IMR-90 (cell line): ENCODE results near the gene CRIM1.

Experiments
- BHLHE40 ChIP-seq: fragments of 150-350 bp; IDR thresholded peaks from 2 replicates; pipeline ENCODE4 v1.6.1; 2016; ENCODE audit warnings: mild to moderate bottlenecking, low read depth, low read length
- CEBPB ChIP-seq: IDR thresholded peaks from 2 replicates; pipeline ENCODE4 v1.6.1; 2012; ENCODE audit warnings: low read depth, low read length, improper control_type of control experiment
- CHD1 ChIP-seq: IDR thresholded peaks from 2 replicates; pipeline ENCODE4 v1.6.1; 2012; ENCODE audit warnings: low read depth, low read length, improper control_type of control experiment
- FOS ChIP-seq: fragments of 150-350 bp; IDR thresholded peaks from 2 replicates; pipeline ENCODE4 v1.6.1; 2016; ENCODE audit warnings: low read depth, low read length
- MAFK ChIP-seq: IDR thresholded peaks from 2 replicates; pipeline ENCODE4 v1.6.1; 2012; ENCODE audit warnings: low read depth, low read length, improper control_type of control experiment
- MAZ ChIP-seq: IDR thresholded peaks from 2 replicates; pipeline ENCODE4 v1.6.1; 2012; ENCODE audit warnings: low read depth, mild to moderate bottlenecking, low read length, improper control_type of control experiment, moderate library complexity, borderline replicate concordance
- NFE2L2 ChIP-seq: fragments of 150-350 bp; IDR thresholded peaks from 2 replicates; pipeline ENCODE4 v1.6.1; 2016; ENCODE audit warnings: low read depth, mild to moderate bottlenecking, low read length
- POLR2A ChIP-seq: IDR thresholded peaks from 2 replicates; pipeline ENCODE4 v1.6.1; 2012; ENCODE audit warnings: mild to moderate bottlenecking, low read depth, low read length
- RAD21 ChIP-seq: IDR thresholded peaks from 2 replicates; pipeline ENCODE4 v1.6.1; 2012; ENCODE audit warnings: low read length, improper control_type of control experiment
- RFX5 ChIP-seq: IDR thresholded peaks from 2 replicates; pipeline ENCODE4 v1.8.0; 2012; ENCODE audit warnings: low read depth, mild to moderate bottlenecking, low read length, moderate library complexity
- SMC3 ChIP-seq: fragments of 150-350 bp; IDR thresholded peaks from 2 replicates; pipeline ENCODE4 v1.6.1; 2016; ENCODE audit warnings: low read depth, mild to moderate bottlenecking, antibody characterized with exemption, low read length, moderate library complexity
- TF ChIP-seq, protein P1 (sequence below): conservative IDR thresholded peaks from 2 replicates; pipeline ENCODE4 v1.5.1; 2012; ENCODE audit warnings: mild to moderate bottlenecking, low read depth, low read length, improper control_type of control experiment
- TF ChIP-seq, protein P2 (sequence below): fragments of 150-350 bp; IDR thresholded peaks from 2 replicates; pipeline ENCODE4 v1.6.1; 2017; ENCODE audit warnings: mild to moderate bottlenecking, antibody characterized with exemption, low read length, low read depth
- TF ChIP-seq, protein P3 (sequence below): fragments of 150-350 bp; IDR thresholded peaks from 2 replicates; pipeline ENCODE4 v1.6.1; 2016; ENCODE audit warnings: low read depth, mild to moderate bottlenecking, low read length, moderate library complexity, borderline replicate concordance

DNA sequence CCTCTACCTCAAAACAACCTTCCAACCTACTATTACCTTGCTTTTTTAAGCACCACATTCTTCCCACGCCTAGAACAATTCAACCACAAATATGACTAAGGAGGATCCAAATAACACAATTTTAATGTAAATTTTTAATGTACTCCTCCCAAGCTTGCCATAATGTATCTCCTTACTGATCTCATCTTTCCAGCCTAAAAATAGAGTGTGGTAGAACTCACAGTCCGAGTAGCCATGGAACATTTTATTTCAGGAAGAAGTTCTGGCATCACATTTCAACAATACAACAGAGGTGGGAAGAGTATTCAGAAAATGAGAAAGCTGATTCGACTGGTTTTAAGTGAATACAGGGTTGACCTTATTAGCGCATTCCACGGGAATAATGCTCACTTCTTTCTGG, 227.0 kb downstream of the CRIM1 start:
- TF ChIP-seq, protein P1, sequence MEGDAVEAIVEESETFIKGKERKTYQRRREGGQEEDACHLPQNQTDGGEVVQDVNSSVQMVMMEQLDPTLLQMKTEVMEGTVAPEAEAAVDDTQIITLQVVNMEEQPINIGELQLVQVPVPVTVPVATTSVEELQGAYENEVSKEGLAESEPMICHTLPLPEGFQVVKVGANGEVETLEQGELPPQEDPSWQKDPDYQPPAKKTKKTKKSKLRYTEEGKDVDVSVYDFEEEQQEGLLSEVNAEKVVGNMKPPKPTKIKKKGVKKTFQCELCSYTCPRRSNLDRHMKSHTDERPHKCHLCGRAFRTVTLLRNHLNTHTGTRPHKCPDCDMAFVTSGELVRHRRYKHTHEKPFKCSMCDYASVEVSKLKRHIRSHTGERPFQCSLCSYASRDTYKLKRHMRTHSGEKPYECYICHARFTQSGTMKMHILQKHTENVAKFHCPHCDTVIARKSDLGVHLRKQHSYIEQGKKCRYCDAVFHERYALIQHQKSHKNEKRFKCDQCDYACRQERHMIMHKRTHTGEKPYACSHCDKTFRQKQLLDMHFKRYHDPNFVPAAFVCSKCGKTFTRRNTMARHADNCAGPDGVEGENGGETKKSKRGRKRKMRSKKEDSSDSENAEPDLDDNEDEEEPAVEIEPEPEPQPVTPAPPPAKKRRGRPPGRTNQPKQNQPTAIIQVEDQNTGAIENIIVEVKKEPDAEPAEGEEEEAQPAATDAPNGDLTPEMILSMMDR: no peak
- no peak for TF ChIP-seq POLR2A
- no peak for TF ChIP-seq FOS
- TF ChIP-seq RFX5: no peak
- TF ChIP-seq MAFK: no peak
- TF ChIP-seq RAD21: no peak
- TF ChIP-seq CHD1: no peak
- no peak for TF ChIP-seq SMC3
- no peak for TF ChIP-seq CEBPB
- TF ChIP-seq, protein P2, sequence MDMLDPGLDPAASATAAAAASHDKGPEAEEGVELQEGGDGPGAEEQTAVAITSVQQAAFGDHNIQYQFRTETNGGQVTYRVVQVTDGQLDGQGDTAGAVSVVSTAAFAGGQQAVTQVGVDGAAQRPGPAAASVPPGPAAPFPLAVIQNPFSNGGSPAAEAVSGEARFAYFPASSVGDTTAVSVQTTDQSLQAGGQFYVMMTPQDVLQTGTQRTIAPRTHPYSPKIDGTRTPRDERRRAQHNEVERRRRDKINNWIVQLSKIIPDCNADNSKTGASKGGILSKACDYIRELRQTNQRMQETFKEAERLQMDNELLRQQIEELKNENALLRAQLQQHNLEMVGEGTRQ: no peak
- TF ChIP-seq, protein P3, sequence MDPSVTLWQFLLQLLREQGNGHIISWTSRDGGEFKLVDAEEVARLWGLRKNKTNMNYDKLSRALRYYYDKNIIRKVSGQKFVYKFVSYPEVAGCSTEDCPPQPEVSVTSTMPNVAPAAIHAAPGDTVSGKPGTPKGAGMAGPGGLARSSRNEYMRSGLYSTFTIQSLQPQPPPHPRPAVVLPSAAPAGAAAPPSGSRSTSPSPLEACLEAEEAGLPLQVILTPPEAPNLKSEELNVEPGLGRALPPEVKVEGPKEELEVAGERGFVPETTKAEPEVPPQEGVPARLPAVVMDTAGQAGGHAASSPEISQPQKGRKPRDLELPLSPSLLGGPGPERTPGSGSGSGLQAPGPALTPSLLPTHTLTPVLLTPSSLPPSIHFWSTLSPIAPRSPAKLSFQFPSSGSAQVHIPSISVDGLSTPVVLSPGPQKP: no peak
- no peak for TF ChIP-seq BHLHE40
- no peak for TF ChIP-seq MAZ
- no peak for TF ChIP-seq NFE2L2
